NCI-H446 (cell line): ENCODE data around the gene EIF4B.
A peak's percentile ranks its signal among the peaks of the same experiment; 100 is the strongest.

Experiments
- DNase-seq, 2 experiments: peaks; one replicate each; lab custom pipeline; 2025; lab: John Stamatoyannopoulos, UW

Gene EIF4B

DNA sequence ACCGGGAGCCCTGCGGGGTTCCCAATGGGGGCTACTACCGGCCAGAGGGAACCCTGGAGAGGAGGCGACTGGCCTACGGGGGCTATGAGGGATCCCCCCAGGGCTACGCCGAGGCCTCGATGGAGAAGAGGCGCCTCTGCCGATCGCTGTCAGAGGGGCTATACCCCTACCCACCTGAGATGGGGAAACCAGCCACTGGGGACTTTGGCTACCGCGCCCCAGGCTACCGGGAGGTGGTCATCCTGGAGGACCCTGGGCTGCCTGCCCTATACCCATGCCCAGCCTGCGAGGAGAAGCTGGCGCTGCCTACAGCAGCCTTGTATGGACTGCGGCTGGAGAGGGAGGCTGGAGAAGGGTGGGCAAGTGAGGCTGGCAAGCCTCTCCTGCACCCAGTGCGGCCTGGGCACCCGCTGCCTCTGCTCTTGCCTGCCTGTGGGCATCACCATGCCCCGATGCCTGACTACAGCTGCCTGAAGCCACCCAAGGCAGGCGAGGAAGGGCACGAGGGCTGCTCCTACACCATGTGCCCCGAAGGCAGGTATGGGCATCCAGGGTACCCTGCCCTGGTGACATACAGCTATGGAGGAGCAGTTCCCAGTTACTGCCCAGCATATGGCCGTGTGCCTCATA, 53.3 kb downstream of the EIF4B start:
- no peak for DNase-seq

DNA sequence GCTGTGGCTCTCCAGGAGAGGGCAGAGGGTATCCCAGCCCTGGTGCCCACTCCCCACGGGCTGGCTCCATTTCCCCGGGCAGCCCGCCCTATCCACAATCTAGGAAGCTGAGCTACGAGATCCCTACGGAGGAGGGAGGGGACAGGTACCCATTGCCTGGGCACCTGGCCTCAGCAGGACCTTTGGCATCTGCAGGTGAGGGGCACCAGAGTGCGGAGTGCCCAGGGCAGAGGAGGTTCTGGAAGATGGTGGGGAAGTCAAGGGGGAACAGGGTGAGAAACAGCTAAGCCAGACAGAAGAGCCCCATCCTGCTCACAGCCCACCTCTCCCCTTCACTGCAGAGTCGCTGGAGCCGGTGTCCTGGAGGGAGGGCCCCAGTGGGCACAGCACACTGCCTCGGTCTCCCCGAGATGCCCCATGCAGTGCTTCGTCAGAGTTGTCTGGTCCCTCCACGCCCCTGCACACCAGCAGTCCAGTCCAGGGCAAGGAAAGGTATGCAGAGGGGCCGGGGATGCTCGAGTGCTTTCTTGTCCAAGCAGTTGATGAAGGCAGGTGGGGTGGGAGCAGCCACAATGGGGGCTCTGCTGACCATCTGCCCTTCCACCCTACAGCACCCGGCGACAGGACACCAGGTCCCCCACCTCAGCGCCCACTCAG, 53.9 kb downstream of the EIF4B start:
- DNase-seq = no peak

DNA sequence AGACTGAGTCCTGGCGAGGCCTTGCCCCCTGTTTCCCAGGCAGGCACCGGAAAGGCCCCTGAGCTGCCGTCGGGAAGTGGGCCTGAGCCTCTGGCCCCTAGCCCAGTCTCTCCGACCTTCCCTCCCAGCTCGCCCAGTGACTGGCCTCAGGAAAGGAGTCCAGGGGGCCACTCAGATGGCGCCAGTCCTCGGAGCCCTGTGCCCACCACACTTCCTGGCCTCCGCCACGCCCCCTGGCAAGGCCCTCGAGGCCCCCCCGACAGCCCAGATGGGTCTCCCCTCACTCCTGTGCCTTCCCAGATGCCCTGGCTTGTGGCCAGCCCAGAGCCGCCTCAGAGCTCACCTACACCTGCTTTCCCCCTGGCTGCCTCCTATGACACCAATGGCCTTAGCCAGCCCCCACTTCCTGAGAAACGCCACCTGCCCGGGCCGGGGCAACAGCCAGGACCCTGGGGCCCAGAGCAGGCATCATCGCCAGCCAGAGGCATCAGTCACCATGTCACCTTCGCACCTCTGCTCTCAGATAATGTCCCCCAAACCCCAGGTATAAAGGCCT, 54.5 kb downstream of the EIF4B start:
- no peak for DNase-seq

DNA sequence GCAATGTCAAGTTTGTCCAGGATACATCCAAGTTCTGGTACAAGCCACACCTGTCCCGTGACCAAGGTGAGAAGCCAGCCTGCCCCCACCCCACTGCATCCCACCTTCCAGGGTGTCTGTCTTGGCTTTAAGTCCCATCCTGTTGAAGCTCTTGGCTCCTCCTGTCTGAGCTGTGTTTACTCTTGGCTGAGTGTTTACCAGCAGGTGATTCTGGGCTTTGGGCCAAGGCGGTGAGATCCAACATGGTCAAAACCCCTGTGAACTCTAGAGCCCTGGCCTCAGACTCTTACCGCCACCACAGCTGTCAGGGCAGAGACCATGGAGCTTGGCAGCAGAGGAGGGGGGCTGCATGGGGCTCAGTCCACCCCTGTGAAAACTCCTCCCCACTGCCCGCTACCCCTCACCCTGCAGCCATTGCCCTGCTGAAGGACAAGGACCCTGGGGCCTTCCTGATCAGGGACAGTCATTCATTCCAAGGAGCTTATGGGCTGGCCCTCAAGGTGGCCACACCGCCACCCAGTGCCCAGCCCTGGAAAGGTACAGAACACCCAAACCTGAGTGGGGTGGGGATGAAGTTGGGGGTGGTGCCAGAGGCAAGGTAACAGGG, 55.3 kb downstream of the EIF4B start:
- peak in 1 of 2 experiments; percentile 29 for DNase-seq

DNA sequence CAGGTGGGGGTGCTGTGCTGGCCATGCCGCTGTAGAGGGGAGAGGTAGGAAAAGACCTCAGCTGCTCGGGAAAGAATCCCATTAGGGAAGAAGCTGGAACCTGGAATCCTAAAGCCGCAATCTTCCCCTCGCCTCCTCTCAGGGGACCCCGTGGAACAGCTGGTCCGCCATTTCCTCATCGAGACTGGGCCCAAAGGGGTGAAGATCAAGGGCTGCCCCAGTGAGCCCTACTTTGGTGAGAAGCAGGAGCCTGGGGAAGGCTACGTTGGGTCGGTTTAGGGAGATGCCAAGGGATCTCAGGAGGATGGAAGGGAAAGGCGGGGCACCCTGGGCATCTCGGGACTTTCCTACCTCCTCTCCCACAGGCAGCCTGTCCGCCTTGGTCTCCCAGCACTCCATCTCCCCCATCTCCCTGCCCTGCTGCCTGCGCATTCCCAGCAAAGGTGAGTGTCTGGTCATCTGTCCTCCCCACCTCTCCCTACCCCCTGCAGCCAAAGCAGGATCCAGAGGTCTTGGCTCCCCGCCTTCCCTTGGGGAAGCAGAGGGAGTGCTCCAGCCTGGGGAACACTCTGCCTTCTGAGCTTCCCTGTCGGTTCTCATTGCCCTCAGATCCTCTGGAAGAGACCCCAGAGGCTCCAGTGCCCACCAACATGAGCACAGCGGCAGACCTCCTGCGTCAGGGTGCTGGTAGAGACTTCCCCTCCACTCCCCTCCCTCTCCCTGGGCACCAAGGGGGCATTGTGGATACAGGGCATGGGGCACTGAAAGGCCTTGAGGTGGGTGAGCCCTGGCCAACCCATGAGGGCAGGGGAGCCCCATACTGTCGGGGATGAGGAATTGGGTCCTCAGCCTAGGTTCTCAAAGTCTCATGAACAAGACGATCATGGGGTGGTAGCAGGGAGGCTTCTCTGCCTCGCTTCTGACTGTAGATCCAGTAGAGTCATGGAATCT, 56.0 kb downstream of the EIF4B start:
- DNase-seq = no peak

GRCh38 chr12:53062977-53063707, 56.9 kb downstream of the EIF4B start:
- no peak for DNase-seq

DNA sequence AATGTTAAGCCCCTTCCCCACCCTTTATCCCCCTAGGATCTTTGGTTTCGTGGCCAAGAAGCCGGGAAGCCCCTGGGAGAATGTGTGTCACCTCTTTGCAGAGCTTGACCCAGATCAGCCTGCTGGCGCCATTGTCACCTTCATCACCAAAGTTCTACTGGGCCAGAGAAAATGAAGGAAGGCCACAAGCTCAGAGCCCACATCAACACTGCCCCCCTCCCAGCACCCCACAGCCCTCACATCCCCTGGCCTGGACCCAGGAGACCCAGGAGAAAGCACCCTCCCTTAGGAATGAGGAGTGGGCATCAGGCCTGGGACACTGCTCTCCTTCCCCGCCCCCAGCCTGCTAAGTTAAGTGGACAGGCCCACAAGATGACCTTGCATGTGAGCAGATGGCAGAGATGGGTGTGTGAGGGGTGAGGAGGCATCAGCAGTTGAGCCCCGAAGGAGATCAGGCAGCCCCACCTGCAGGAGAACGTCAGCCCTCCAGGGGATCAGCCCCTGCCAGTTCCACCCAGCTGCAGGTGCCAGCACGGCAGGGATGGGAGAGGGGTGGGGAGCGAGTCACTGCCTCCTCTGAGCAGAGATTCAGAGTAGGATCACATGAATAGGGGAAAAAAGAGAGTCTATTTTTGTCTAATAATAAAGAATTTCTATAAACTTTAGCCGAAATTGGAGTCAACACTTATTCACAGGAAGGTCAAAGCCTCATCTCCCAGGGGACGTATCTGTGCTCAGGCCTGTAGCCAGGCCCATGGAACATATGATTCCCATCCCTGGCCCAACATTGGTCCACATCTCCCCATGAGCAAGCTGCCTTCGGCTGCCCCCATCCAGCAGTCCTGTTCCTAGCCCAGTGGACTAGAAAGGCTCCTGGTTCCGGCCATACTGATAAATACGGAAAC, 57.7 kb downstream of the EIF4B start:
- DNase-seq = no peak

GRCh38 chr12:53064613-53065436, 58.6 kb downstream of the EIF4B start:
- no peak for DNase-seq

GRCh38 chr12:53065470-53065869, 59.2 kb downstream of the EIF4B start:
- no peak for DNase-seq

DNA sequence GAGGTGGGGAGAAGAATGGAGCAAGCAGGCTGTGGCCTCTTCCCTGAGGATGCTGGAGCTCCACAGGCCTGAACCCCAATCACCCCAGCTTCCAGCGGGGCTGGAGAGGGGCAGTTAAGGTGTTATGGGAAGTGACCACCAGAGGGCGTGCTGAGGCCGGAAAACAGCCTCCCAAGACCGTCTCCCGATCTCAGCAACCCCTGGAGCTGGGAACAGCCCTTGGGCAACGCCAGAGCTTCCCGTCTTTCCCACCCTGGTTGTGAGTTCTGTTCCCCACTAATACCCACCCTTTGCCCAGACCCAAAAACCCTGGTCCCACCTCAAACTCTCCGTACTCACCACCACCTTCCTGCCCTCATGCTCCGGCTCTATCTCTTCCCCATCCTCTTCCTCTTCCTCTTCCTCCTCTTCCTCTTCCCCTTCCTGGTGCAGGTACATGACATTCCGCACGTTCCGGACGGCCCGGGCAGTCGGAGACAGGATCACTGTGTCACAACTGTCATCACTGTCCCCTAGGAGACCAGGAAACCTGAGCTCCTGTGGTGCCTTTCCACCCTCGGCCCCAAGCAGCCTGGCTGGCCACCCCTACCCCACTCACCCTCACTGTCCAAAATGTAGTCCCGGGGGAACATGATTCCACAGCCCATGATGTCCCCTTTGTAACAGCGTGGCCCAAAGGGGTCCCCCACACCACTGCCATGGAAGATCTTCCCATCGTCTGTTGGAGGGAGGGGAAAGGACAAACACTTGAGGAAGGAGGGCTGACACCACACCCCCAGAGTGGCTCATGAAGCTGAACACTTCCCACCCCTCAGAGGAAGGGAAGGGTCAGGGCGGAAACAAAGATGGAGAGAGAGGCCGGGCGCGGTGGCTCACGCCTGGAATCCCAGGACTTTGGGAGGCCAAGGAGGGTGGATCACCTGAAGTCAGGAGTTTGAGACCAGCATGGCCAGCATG, 60.0 kb downstream of the EIF4B start:
- DNase-seq = peak in 1 of 2 experiments; percentile 73

GRCh38 chr12:53067074-53067992, 61.1 kb downstream of the EIF4B start:
- no peak for DNase-seq

- DNase-seq = no peak
These were observed 61.9 kb downstream of the EIF4B start for GRCh38 chr12:53067993-53068770.

DNA sequence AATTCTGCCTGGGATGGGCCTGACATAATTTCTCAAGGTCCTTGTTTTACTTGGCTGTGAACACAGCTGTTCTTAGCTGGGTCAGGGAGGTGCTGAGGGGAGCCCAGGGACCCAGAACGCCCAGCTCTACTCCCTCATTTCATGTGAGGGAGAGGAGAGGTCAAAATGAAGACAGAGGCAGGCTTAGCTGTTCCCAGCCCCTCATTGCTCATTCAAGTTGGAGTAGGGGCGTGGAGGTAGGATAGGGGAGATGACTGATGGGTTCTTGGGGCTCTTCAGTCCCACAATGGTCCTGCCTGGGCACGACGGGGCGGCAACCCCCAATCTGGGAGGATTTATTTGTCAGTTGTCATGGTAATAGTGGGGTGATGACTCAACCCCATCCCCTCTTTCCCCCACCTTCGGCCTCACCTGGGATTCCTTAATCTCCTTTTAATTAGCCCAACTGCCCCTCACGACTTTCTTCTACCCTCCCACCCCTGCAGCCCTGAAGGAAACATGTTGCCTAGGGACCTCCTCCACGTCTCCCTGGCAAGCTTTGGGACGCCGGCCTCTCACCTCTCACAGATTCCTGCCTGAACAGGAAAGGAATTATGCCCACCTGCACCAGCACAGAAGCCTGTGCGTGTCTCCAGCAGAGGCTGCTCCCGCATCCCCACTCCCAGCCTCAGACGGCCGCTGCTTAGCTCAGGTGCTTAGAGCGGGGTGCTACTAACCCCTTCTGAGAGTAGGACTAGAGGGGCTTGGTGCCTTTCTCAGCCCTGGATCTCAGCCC, 62.7 kb downstream of the EIF4B start:
- no peak for DNase-seq

- DNase-seq = no peak
These were observed 63.6 kb downstream of the EIF4B start for GRCh38 chr12:53069621-53070410.
